ENCODE measurements around the gene AKR1E2. TPM values are rescaled to one million over a fixed set of nuclear protein-coding genes. Genes with fewer than 3 reads are reported as not detected.

AKR1E2 gene
- polyA plus RNA-seq, 3 donors: 0.45 to 0.74 (median 0.67) TPM

DNA sequence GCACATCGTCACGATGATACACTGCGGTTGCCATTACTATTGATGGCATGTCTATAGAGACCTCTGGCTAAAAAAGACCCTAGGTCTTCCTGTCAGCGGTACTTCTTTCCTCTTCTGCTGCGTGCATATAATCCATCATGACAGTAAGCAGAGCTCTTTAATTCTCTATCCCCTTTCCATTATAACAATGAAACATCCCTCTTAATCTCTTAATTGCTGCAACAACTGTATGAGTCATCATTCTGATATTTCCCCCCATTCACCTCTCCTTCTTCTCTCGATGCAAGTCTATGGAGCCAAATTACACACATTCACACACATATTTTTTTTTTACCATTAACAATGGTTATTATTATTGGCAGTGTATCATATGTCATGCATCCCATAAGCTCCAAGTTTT is 45.2 kb upstream of the AKR1E2 start:
- Mint-ChIP-seq H3K4me3 (no peak overlapping the region), H3K9me3 (no peaks in the 10 kb centered on the region), H3K27me3 (ENCODE audit: low read depth in 3 of 3) (peaks cover 0 to 2% (median 0%) of the 10 kb centered on the region in 3 donors), H3K4me1 (no peaks in the 10 kb centered on the region), H3K27ac (no peak overlapping the region), H3K36me3 (no peaks in the 10 kb centered on the region)
- no peak overlapping the region for H3K4me3 ChIP-seq (replicated peaks in 1 of 3; ENCODE audit: low read depth in 2 of 3, low read length in 3 of 3)
- H3K36me3 ChIP-seq (replicated peaks in 1 of 2; ENCODE audit: control insufficient read depth in 1 of 2, insufficient read depth in 2 of 2, low read length in 2 of 2): no peaks in the 10 kb centered on the region
- no peak for TF ChIP-seq CTCF (IDR thresholded peaks at IDR 0.05)
- H3K27ac ChIP-seq (ENCODE audit: low read depth in 1 of 2, low read length in 2 of 2): no peak overlapping the region
- WGBS (ENCODE audit: insufficient coverage): 92% methylated on average over 5 of the region's 6 CpGs
- H4K20me1 ChIP-seq (ENCODE audit: insufficient read depth, low read length): no peaks in the 10 kb centered on the region
- H3K79me2 ChIP-seq (ENCODE audit: insufficient read depth, low read length): no peaks in the 10 kb centered on the region
- intact Hi-C loops (cut with micrococcal nuclease): no loop called here
- no peaks in the 10 kb centered on the region for H3K27me3 ChIP-seq (ENCODE audit: control insufficient read depth in 2 of 2, insufficient read depth in 2 of 2, low read length in 2 of 2)
- H3K9me3 ChIP-seq (replicated peaks in 1 of 2; ENCODE audit: control insufficient read depth in 1 of 2, insufficient read depth in 1 of 2, low read length in 2 of 2): no peaks in the 10 kb centered on the region
- H3K9ac ChIP-seq (ENCODE audit: insufficient read depth, low read length, poor library complexity, severe bottlenecking): no peak overlapping the region
- no peaks in the 10 kb centered on the region for H3K4me1 ChIP-seq (ENCODE audit: control insufficient read depth in 1 of 2, insufficient read depth in 2 of 2, low read length in 2 of 2)
- no peak overlapping the region for H3K4me2 ChIP-seq (replicated peaks; ENCODE audit: extremely low read depth, low read length, poor library complexity, severe bottlenecking)
- DNase-seq: no peak
- H2AFZ ChIP-seq (ENCODE audit: insufficient read depth, low read depth, low read length, poor library complexity, severe bottlenecking): no peak overlapping the region

- H4K20me1 ChIP-seq (ENCODE audit: insufficient read depth, low read length): no peaks in the 10 kb centered on the region
- no peak for DNase-seq
- no peaks in the 10 kb centered on the region for H3K9me3 ChIP-seq (replicated peaks in 1 of 2; ENCODE audit: control insufficient read depth in 1 of 2, insufficient read depth in 1 of 2, low read length in 2 of 2)
- H3K4me2 ChIP-seq (replicated peaks; ENCODE audit: extremely low read depth, low read length, poor library complexity, severe bottlenecking): no peak overlapping the region
- Mint-ChIP-seq H3K9me3 (no peaks in the 10 kb centered on the region), H3K27ac (no peak overlapping the region), H3K27me3 (ENCODE audit: low read depth in 3 of 3) (peaks cover 0 to 2% (median 0%) of the 10 kb centered on the region in 3 donors), H3K4me3 (no peak overlapping the region), H3K36me3 (no peaks in the 10 kb centered on the region), H3K4me1 (no peaks in the 10 kb centered on the region)
- H3K36me3 ChIP-seq (replicated peaks in 1 of 2; ENCODE audit: control insufficient read depth in 1 of 2, insufficient read depth in 2 of 2, low read length in 2 of 2): no peaks in the 10 kb centered on the region
- H3K9ac ChIP-seq (ENCODE audit: insufficient read depth, low read length, poor library complexity, severe bottlenecking): no peak overlapping the region
- TF ChIP-seq CTCF (IDR thresholded peaks at IDR 0.05): no peak
- H3K79me2 ChIP-seq (ENCODE audit: insufficient read depth, low read length): no peaks in the 10 kb centered on the region
- no peak overlapping the region for H2AFZ ChIP-seq (ENCODE audit: insufficient read depth, low read depth, low read length, poor library complexity, severe bottlenecking)
- no peak overlapping the region for H3K27ac ChIP-seq (ENCODE audit: low read depth in 1 of 2, low read length in 2 of 2)
- 75% methylated on average over 2 of the region's 3 CpGs for WGBS (ENCODE audit: insufficient coverage)
- H3K27me3 ChIP-seq (ENCODE audit: control insufficient read depth in 2 of 2, insufficient read depth in 2 of 2, low read length in 2 of 2): no peaks in the 10 kb centered on the region
- no peaks in the 10 kb centered on the region for H3K4me1 ChIP-seq (ENCODE audit: control insufficient read depth in 1 of 2, insufficient read depth in 2 of 2, low read length in 2 of 2)
- intact Hi-C loops (cut with micrococcal nuclease): no loop called here
- no peak overlapping the region for H3K4me3 ChIP-seq (replicated peaks in 1 of 3; ENCODE audit: low read depth in 2 of 3, low read length in 3 of 3)
Measured at GRCh38 chr10:4781955-4782354, 44.1 kb upstream of the AKR1E2 start.

Data from CD14-positive monocyte (primary cell).